ENCODE results near the gene KYAT1. TPM values are rescaled to one million over a fixed set of nuclear protein-coding genes. Genes with fewer than 3 reads are reported as not detected.
A peak's percentile ranks its signal among the peaks of the same experiment; 100 is the strongest.

Gene KYAT1
- total RNA-seq, 1 donor from 2014 or later, result 18.9 TPM

- H3K4me3 ChIP-seq (ENCODE audit: low read depth, low read length), result no peak overlapping the region
- TF ChIP-seq, protein P1, sequence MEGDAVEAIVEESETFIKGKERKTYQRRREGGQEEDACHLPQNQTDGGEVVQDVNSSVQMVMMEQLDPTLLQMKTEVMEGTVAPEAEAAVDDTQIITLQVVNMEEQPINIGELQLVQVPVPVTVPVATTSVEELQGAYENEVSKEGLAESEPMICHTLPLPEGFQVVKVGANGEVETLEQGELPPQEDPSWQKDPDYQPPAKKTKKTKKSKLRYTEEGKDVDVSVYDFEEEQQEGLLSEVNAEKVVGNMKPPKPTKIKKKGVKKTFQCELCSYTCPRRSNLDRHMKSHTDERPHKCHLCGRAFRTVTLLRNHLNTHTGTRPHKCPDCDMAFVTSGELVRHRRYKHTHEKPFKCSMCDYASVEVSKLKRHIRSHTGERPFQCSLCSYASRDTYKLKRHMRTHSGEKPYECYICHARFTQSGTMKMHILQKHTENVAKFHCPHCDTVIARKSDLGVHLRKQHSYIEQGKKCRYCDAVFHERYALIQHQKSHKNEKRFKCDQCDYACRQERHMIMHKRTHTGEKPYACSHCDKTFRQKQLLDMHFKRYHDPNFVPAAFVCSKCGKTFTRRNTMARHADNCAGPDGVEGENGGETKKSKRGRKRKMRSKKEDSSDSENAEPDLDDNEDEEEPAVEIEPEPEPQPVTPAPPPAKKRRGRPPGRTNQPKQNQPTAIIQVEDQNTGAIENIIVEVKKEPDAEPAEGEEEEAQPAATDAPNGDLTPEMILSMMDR (conservative IDR thresholded peaks at IDR 0.05; ENCODE audit: low read depth, low read length), result no peak
- no peak for DNase-seq (ENCODE audit: low read depth)
Measured at GRCh38 chr9:128913995-128914772, 32.4 kb upstream of the KYAT1 start.

DNA sequence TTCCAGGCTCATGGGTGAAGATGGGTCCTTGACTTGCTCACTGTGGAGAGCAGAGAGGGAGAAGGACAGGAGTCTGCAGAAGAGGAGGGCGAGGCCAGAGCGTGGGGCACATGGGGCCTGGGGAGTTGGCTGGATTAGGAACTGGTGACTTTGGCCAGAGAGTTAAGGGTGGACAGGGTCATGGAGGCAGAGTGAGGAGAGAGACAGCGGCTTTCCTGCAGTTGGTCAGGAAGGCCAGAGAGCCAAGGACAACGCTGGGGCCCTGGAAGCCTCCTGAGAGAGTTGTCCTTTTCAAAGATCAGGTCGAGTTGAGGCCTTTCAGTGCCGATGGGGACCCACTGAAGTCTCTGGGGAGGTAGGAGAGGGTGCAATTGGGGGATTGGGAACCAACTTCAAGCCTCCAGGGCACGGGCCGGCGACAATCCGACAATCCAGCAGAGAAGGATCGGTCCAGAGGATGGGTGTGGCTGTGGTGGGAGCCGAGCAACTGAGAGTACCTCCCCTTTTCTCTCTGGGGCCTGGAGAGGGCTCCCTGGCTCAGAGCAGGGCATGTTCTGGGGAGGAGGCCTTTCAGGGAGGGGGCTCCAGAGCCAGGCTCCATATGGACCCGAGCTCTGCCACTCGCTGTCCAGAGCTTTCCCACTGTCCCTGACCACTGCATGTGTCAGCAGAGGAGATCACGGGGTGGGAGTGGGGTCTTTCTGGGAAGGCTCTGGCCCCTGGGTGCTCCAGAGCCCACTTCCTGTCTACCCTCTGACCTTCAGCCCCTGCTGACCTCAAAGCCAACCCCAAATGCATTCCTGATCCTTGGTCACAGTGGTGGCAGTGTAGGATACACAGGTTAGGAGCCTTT lies 31.5 kb upstream of the KYAT1 start:
- TF ChIP-seq, protein P1 (conservative IDR thresholded peaks at IDR 0.05; ENCODE audit: low read depth, low read length), result no peak
- H3K4me3 ChIP-seq (ENCODE audit: low read depth, low read length), result no peak overlapping the region
- DNase-seq (ENCODE audit: low read depth), result no peak

- TF ChIP-seq, protein P1 (conservative IDR thresholded peaks at IDR 0.05; ENCODE audit: low read depth, low read length), result no peak
- H3K4me3 ChIP-seq (ENCODE audit: low read depth, low read length), result no peak overlapping the region
- peak; percentile 63 for DNase-seq (ENCODE audit: low read depth)
Measured at GRCh38 chr9:128912270-128912853, 30.6 kb upstream of the KYAT1 start.

DNA sequence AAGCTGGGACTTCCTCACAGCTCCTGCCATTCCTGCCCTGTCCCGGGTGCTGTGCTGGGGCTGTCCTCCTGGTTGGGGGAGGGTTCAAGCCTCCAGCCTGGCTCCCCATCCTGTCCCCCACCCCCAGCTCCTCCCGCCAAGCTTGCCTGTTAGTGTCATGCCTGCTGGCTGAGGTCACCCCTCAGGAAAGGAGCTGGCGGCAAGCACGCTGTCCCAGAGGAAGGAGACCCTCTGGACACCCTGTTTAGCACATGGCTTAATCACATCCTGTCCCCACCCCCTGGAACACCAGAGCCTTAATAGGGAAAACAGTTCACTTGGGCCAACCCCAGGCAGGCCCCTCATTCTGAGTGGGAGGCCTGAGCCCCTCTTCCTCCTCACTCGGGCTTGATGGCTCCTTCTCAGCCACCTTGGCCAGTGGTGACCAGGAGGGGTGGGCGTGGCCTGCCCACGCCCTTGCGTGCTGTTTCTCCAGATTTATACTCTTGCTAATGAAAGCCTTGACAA lies 29.8 kb upstream of the KYAT1 start:
- TF ChIP-seq, protein P1 (conservative IDR thresholded peaks at IDR 0.05; ENCODE audit: low read depth, low read length), result no peak
- H3K4me3 ChIP-seq (ENCODE audit: low read depth, low read length), result no peak overlapping the region
- DNase-seq (ENCODE audit: low read depth), result no peak

DNA sequence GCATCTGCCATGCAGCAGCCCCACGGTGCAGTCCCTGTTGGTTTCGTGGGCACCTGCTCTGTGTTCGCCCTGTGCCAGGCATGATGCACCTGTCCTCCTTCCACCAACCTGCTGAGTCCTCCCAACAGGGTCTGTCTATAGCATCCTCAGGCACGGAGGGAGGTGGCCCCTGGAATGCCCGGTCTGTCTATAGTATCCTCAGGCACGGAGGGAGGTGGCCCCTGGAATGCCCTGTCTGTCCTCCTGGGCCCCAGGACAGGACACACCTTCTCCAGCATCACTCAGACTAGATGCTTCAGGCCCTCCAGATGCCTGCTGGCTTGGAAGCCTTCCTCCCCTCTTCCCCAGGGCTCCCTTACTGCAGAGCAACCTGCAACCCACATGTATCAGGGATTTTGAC lies 29.2 kb upstream of the KYAT1 start:
- TF ChIP-seq, protein P1 (conservative IDR thresholded peaks at IDR 0.05; ENCODE audit: low read depth, low read length), result no peak
- H3K4me3 ChIP-seq (ENCODE audit: low read depth, low read length), result no peak overlapping the region
- DNase-seq (ENCODE audit: low read depth), result no peak

GRCh38 chr9:128909859-128910258 lies 28.1 kb upstream of the KYAT1 start:
- DNase-seq (ENCODE audit: low read depth), result no peak
- no peak overlapping the region for H3K4me3 ChIP-seq (ENCODE audit: low read depth, low read length)
- TF ChIP-seq, protein P1 (conservative IDR thresholded peaks at IDR 0.05; ENCODE audit: low read depth, low read length), result no peak
